NCI-H187 (cell line): ENCODE data around the gene ITGAL.
A peak's percentile ranks its signal among the peaks of the same experiment; 100 is the strongest.

Experiments
- DNase-seq, 2 experiments: peaks; one replicate each; lab custom pipeline; 2025; lab: John Stamatoyannopoulos, UW

Gene ITGAL

GRCh38 chr16:30541502-30542329 lies 69.2 kb downstream of the ITGAL start:
- DNase-seq: no peak

GRCh38 chr16:30543067-30543466 lies 70.5 kb downstream of the ITGAL start:
- DNase-seq: no peak

DNA sequence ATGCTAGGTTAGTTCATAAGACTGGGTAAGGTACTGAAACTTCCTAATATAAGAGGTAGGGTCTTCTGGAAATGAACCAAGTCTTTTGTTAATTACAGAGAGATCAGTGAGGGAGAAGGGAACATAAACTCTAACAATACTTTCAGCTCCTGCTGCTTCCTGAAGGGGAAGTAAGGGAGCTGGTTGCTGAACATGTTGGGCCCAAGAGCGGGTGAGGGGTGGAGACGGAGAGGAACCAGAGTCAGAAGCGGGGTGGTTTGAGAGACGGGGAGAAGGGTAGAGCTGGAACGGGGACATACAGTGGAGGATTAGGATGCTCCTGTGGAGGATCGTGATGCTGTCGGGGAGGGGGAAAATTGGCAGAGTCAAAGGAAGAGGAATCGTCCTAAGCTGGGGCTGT lies 73.6 kb downstream of the ITGAL start:
- DNase-seq: no peak

- DNase-seq: no peak
Measured at GRCh38 chr16:30548416-30549253, 76.1 kb downstream of the ITGAL start.

DNA sequence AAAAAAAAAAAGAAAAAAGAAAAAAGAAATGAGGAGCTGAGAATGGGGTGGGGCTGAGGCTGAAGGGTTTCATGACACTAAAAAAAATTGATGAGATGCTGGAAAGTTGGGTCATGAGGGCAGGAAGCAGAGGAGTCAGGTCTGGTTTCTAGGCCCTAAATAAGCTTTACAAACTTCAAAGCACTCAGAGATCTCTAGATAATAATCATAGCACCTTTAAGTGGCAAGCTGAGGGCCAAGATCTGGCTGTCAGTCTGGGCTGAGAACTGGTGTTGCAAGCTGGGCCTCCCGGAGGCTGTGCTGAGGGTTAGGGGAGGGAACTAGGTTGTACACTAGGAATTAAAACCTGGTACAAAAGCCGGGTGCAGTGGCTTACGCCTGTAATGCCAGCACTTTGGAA lies 79.2 kb downstream of the ITGAL start:
- no peak for DNase-seq

DNA sequence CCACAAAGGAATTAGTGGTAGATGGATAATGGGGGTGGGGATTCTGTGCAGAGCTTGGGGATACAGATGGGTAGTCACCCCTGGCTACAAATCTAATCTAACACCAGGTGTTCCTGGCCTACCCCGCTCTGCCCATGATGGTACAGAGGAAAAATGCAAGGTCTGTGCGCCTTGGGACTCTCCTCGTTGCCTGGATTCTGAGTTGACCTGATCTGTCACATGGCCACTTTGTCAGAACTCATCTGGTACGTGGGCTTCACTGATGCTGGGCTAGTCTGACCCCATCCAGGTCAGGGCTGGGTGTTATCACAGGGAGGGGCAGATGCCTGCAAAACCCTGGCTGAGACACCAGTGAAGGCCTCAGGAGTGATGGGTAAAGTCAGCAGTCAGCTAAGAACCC lies 80.4 kb downstream of the ITGAL start:
- no peak for DNase-seq

DNA sequence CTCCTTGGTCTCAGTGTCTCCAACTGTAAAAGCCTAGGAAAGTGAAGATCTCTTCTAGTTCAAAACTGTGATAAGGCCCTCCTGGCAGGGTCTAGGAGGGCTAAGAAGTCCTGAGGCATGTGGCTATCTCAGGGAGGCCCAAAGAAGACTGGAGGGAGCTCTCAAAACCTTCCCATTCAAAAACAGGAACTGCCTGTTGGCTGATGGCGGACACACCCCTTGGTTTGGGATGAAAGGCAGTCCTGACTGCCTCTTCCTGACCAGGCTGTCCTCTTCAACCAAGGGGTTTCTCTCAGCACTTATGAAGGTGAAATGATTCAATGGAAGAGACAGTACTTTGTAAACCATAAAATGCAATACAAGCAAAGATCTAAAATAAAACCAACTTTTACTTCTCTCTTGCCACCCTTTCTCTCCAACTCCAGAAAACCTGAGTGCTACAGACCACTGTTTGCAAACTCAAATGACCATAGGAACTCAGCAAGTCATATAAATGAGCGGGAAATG lies 80.9 kb downstream of the ITGAL start:
- DNase-seq: no peak

DNA sequence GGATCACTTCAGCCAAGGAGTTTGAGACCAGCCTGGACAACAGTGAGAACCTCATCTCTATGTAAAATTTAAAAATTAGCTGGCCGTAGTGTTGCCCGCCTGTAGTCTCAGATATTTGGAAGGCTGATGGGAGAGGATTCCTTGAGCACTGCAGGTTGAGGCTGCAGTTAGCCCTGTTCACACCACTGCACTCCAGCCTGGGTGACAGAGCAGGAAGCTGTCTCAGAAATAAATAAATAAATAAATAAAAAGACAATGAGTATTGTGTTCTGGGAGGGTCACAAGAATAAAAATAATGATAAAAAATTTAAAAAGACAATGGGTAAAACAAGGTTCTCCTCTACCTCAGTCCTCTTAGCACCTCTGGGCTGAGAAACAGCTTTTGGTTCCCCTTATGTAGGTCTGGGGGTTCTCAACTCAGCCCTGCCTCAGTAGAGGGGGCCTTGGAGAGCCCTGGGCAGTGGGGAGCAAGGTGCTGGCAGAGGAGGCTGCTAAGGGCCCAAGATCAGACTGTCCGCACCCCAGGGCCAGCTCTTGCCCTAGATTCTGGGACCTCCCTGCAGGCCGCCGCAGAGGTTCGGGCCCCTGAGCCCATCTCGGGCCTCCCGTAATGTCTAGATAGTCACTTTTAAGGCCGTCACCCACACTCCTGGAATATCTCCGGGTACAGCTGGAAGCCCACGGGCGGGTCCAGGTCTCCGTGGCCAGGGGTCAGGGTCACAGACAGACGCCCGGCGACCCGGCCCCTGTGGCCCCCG lies 82.2 kb downstream of the ITGAL start:
- DNase-seq: no peak

GRCh38 chr16:30555315-30556124 lies 83.0 kb downstream of the ITGAL start:
- no peak for DNase-seq

- DNase-seq: no peak
Measured at GRCh38 chr16:30556125-30556473, 83.6 kb downstream of the ITGAL start.

- no peak for DNase-seq
Measured at GRCh38 chr16:30557707-30557956, 85.1 kb downstream of the ITGAL start.

GRCh38 chr16:30557957-30558788 lies 85.6 kb downstream of the ITGAL start, which contains the start of gene ZNF764:
Gene ZNF764 (minus strand): TSS chr16:30558374. CDS start chr16:30558182, 192 bp downstream.
- peak; percentile 78 to 89 for DNase-seq

GRCh38 chr16:30558789-30559377 lies 86.3 kb downstream of the ITGAL start:
- DNase-seq: no peak

DNA sequence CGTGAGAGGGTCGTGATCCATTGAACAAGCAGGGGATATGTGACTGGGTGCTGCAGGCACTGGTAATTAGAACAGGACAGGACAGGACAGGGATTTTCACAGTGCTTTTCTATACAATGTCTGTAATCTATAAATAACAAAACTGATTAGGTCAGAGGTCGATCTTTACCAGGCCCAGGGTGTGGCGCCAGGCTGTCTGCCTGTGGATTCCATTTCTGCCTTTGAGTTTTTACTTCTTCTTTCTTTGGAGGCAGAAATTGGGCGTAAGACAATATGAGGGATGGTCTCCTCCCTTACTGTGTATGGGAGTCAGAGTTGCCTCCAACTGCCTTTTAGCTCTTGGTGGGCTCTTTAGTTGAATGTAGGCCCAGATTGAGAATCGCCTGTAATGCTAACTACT lies 87.1 kb downstream of the ITGAL start:
- DNase-seq: no peak

- no peak for DNase-seq
Measured at GRCh38 chr16:30561089-30561816, 88.7 kb downstream of the ITGAL start.

DNA sequence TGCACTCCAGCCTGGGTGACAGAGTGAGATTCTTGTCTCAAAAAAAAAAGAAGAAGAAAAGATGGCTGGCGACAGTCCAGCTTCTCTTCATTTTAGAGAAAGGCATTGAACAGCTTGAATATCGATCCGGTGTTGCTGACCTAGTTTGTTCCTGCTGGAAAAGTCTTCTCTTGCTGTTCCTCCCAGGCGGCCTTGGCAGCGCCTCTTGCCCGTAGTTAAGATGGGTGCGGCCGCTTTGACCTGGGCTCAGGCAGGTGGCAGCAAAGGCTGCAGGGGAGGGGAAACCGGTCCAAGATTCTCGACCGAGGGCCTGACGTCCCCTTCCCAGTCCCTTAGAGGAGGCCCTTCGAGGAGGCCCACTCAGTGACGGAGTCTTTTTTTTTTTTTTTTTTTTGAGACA lies 89.5 kb downstream of the ITGAL start:
- DNase-seq: peak in 1 of 2 experiments; percentile 4

- DNase-seq: no peak
Measured at GRCh38 chr16:30565526-30565925, 93.0 kb downstream of the ITGAL start.

DNA sequence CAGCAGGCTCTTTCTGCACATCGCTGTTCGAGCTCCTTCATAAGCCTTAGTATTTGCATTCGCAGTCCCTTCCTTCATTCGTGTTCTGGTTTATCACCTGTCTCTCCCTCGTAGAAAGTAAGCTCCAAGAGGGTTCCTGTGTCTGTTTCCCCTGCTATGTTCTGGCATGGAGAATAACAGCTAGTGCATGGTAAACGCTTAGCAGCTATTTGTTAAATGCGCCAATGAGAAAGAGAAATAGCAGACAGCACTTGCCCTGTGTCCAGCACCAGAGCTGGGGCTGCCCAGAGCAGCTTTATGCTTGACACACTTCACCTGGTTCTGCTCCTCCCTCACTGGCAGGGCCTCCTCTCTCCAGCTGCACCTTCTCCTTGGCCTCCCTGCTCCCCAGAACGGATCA lies 93.4 kb downstream of the ITGAL start:
- no peak for DNase-seq

- no peak for DNase-seq
Measured at GRCh38 chr16:30566531-30566930, 94.0 kb downstream of the ITGAL start.
